ENCODE data around the gene BRAT1.

The BRAT1 gene

DNA sequence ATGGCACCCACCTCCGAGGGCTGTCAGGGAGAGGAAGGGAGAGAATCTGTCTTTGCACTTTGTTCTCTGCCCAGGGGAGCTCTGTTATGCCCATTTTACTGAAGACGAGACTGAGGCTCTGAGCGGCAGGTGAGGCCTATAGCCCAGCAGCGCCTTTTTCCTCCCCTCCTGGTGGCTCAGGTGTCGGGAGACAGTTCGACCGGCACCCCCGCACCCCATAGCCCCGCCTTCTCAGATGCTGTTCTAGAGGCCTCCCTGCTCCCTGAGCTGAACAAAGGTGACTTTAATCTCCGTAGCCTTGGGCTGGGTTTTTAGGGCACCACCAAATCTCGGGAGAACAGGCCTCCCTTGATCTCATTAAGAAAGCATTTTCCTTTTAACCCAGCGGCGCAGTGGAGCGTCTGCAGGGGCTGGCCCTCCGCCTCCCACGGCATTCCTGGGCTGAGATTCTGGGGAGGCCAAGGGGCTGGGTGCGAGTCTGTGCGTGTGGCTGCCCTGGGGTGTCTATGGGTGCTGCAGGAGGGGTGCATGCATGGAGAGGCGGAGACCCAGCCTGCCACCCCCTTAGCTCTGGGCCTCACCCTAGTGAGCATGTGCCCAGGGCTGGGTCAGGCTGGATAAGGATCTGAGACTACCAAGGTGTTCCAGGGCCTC is 32.4 kb downstream of the BRAT1 start:
- DNase-seq: no peak

DNA sequence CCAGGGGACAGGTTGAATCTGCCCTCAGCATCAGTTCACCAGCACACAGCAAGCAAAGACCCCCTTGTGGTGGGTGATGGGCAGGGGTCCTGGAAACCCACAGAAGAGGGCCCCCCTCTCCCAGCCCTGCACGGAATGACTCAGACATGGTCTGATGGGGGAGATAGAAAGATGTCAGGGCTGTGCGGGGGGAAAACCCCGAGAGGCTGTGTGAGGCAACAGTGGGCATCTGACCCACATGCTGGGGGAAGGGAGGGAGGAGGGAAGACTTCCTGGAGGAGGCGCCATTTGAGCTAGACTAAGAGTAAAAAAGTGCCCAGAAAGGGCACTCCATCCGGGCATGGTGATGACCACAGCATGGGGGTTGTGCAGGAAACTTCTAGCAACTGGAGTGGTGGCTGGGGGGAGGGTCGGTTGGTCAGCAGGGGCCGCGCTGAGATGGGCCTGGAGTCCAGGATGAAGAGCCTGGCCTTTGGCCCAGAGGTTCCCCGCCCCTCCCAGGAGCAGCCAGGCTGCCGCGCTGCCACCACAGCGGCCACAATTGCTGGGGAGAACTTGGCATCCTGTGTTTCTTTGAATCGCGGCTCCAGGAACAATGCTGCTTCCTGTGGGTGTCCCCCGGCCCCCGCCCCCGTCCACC is 33.3 kb downstream of the BRAT1 start:
- DNase-seq: peak; percentile 47 to 58

DNA sequence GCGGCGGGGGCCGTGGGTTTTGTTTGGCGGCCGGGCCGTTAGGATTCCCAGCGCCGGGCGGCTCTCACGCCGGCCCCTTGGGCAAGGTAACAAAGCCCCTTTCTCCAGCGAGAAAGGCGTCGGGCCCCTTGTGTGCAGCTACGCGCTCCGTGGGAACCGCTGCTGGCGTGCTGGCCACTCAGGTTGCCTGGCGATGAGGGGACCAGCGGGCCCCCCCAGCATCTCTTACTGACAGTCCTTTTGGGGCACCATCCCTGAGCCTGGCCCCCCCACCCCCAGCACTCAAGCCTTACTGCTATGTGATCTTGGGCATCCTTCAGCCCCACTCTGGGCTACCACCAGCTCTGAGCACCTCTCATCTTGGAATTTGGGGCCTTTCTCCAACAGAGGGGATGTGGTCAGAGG is 34.0 kb downstream of the BRAT1 start:
- DNase-seq: no peak

DNA sequence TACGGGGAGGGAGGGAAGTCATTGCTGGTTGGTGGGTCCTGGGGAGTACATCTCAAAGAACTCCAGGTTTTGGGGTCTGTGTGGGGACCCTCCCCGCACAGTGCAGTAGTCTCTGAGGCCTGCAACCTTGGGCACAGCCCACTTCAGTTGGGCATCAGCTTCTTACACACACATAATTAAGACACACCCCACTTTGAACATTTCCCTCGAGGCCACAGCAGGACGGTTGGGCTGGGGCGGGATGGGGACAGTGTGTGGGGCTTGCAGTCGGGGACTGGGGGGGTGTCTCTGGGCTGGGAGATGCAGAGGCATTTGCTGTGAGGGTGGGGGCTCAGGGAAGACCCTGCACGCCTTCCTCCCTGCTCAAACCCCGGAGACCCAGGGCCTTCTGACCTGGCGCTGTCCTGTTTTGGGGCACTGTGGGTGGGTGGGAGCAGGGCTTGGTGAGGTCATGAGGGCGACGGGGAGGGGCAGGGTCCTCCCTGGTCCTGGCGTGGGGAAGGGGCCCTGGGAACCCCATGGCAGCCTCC is 34.5 kb downstream of the BRAT1 start:
- DNase-seq: no peak

DNA sequence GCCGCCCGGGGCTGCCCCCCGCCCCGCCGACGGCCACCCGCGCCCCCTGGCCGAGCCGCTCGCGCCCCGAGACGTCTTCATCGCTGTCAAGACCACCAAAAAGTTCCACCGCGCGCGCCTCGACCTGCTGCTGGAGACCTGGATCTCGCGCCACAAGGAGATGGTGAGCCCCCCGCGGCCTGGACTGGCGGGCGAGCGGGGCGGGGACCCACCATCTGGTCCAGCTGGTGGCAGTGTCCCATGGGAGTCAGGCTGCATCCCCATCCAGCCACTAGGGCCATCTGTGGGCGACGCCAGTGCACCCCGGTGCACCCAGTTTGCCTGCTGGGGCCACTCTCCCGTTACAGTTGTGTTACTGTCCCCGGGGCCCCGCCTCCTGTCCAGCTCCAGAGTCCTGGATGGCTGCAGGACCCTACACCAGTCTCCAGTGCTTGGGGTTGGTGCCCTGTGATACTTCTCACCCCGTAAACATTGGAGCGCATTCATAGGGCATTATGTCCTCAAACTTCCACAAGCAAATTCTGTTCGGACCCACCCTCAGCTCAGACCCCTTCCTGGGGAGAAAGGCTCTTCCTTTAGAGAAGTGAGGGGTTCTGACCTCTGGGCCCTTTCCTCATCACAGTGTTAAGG is 35.1 kb downstream of the BRAT1 start:
- peak in 1 of 2 donors; percentile 20 for DNase-seq

DNA sequence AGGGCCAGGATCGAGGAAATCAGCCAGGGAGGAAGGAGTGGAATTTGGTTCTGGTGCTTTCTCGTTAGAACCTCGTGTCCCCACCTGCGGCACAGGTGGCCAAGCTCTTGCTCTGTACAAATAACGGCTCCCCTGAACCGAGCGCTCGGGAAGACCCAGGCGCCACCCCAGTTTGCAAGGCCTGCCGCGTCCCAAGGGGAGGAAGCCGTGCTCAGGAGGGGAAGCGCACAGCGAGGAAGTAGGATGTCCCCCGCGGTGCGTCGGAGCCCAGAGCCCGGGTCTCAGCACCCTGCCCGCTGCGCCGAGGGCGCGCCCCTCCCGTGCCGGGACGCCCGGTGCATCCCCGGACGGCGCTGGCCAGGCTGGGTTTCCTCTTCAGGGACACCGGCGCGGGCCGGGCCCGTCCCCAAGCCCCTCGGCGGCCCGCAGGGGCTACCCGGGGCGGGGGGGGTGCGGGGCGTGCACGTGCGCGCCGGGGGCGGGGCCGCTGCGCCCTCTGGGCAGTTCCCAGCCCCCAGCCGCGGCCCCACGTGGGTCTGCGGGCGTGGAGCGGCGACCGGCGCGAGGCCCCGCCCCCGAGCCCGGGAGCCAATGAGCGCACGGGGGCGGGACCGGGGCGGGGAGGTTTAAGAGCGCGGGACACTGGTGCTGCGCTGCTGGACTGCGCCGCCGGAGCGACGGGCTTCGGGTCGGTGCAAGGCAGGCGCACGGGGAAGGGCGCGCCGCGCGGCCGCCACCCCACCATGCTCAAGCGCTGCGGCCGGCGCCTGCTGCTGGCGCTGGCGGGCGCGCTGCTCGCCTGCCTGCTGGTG is 36.0 kb downstream of the BRAT1 start, which contains the start of gene LFNG:
Gene LFNG (plus strand): TSS at position 656 of the 812 bp plus-strand sequence. CDS start 88 bp downstream, at position 744.
- peak; percentile 58 to 81 for DNase-seq

DNA sequence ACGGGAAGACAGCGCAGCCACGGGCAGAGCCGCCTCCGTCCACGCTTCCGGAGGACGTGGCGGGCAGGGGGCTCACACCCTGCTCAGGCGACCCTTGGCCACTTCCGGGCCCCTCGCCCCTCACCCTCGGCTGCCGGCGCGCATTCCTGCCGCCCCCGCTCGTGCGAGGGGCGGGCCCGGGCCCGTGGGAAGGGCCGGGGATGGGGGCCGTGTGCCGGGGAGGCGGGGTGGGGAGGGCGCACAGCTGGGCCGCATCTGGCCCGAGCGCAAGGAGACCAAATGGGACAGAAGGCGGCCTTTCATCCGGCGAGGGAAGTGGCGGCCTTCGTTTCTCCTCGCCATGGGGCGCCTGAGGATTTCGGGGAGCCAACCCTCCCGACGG is 36.6 kb downstream of the BRAT1 start:
- DNase-seq: no peak

DNA sequence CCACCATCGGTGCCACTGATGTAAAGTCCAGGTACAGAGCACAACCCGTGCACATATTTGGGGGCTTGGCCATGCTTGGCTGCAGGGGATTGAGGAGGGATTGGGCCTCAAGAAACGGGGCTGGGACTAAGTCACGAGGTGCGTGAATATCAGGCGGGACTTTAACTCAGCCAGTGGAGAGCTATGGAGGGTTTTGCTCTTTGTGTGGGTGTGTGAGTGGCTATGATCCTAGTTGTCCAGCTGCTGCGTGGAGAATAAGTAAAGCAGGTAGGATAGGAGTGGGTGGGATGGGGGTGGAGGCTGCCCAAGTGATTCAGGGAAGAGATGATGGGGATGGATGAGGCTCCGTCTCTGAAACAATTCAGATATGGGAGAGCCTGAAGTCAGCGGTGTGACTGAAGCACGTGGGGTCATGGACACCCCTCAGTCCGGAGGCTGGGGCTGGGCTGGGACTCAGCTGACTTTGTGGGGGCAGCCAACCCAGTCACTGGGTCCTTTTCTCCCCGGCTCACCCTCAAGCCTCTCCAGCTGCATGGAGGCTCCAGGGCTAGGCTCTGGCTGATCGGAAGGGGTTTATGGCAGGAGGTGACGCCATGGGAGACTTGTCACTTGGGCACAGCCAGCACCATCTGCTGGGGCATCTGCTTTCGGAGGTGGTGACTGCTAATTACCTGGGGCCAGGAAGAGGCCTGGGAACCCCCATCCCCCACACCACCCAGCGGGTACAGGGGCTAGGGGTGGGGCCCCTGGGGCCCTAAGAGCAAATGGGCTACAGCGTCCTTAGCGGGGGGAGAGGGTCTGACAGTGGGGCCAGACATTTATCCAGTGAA is 37.4 kb downstream of the BRAT1 start:
- no peak for DNase-seq

DNA sequence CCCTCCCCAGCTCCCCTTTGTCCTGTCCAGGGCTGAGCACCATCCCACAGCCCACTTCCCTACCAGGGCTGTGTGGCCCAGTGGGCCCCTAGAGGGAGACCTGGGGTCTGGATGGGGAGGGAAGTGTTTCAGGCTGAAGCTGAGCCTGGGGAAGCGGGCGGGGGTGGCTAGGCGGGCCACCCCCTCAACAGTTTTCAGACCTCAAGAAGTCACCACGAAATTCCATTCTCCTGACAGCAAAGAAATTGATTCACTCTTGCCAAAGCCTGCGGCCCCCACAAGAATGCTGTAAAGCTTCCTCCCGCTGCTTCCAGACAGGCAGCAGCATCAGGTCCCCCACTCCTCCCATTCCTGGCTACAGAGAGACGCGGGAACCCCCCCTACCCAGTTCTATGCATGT is 38.3 kb downstream of the BRAT1 start:
- DNase-seq: no peak

DNA sequence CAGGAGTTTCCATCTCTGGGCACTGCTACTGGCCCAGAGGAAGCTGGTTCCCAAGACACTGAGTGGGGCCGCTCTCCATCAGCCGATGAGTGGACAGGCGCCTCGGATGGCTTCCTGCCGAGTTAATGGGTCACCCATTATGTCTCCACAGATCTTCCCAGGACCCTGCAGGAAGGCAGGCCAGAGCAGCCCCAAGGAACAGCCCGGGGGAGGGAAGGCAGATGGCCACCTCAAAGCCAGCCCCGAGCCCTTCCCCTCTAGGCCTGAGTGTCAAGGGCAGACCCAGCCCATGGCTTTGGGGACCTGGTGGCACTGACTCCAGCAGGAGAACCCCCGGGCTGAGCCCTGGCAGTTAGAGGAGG is 39.1 kb downstream of the BRAT1 start:
- no peak for DNase-seq

DNA sequence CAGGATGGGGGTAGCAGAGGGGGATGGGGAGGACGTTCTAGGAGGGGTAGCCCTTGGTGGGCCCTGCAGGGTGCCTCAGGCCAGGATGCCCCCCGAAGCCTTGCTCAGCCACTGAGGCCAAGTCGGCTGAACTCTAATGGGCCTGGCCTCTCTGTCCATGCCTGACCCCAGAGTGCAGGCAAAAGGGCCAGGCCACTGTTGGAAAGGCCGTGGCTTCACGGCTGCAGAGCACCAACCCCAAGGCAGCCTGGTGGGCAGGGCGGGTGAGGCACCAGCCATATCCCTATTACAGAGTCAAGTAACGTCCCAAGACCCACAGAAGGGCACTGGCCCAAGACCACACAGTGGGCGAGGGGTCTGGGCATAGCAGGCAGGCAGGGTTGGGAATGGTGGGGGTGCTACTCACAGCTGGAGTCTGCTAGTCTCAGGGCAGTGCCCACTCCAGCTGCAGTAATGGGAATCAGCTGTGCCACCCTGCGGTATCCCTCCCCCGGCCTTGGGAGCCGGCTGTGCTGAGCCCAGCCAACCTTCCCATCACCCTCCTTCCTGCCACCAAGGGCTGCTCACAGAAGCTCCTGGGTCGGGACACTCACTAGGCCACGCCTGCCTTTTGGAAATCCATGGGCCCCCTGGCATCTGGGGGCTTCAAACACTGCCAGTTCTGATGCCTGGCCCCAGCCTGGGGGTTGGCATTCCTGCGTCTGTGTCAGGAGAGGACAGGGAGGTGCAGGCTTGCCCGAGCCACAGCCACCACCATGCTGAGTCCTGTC is 39.7 kb downstream of the BRAT1 start:
- DNase-seq: no peak

DNA sequence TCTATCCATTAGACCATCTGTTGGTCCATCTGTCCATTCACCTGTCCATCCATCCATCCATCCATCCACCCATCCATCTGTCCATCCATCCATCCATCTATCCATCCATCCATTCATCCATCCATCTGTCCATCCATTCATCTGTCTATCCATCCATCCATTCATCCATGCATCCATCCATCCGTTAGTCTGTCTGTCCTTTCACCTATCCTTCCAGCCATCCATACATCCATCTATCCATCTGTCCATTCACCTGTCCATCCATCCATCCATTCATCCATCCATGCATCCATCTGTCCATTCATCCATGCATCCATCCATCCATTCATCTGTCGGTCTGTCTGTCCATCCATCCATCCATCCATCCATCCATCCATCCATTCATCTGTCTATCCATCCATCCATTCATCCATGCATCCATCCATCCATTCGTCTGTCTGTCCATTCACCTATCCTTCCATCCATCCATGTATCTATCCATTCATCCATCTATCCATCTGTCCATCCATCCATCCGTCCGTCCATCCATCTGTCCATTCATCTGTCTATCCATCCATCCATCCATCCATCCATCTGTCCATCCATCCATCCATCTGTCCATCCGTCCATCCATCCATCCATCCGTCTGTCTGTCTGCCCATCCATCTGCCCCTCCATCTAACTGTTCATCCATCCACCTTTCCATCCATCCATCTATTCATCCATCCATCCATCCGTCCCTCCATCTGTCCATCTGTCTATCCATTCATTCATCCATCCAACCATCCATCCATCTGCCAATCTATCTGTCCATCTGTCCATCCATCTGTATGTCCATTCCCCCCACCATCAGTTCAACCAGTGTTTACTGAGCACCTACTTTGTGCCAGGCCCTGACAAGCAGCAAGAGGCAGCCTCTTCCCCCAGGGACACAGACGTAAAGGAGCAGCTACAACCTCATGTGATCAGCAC is 40.6 kb downstream of the BRAT1 start:
- no peak for DNase-seq

DNA sequence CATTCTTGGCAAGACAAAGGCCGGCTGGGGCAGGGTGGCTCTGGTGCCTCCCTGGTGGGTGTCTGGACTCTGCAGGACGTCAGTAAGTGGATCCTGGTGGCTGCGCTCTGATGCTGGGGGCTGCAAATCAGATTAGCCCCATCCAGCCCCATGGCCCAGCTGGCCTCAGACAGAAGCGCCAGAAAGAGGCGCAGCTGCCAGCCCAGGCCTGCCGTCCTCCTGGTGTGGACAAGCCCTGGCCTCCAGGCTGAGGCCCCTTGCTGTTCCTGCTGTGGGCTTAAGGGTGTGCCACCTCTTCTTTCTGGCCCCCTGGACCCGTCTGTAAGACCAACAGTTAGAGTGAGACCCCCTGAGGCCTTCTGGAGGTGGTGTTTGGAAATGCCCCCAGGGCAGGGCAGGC is 41.6 kb downstream of the BRAT1 start:
- DNase-seq: no peak

DNA sequence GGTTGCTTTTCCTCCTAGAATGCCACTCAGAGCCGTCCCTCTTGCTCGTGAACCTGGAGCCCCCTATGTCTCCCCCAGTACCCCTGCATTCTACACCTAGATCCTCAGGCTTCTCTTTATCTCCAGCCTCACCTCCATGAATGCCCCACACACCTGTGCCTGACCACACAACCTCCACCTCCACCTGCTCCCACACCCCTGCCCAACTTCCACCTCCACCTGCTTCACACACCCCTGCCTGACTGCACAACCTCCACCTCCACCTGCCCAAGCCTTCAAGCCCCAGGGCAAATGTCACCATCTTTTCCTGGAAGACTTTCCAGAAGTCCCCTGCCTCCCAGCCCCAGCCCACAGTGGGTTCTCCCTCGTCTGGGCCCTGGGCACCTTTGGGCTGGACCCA is 42.6 kb downstream of the BRAT1 start:
- DNase-seq: no peak

DNA sequence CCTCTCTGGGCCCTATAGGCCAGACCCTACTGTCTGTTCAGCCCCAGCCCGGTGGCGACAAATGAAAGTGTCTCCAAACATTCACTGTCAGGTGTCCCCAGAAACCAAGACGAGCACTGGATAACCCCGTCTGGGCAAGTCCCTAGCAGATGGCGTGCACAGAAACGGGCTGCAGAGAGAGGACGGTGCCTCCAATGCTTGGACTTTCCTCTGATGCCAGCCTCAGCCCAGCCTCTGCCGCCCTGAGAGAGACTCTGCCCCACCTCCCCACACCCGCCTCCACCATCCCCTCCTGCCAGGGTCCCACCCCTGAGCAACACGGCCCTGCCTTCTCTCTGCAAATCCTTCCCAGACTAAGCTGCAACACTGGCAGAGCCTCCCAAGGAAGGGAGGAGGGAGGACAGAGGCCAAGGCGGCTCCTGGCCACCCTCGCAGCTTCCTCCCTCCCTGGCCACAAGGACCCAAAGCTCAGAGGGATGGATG is 43.1 kb downstream of the BRAT1 start:
- DNase-seq: no peak

DNA sequence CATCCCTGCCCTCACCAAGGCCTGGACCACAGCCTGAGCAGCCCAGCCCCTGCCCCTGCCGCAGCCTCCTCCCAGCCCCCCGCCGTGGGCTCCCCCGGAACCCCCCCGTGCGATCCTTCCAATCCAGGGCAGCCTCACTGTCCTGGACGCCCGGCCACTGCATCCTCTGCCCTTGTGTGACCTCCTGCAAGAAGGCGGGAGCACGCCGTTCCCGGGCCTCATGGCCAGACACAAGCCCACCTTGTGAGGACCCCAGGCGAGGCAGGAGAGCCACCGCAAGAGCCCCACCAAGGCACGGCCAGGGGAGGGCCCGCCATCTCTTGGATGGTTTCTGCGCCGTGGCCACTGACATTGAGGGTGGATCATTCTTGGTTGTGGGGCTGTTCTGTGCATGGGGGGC is 43.6 kb downstream of the BRAT1 start:
- DNase-seq: no peak

DNA sequence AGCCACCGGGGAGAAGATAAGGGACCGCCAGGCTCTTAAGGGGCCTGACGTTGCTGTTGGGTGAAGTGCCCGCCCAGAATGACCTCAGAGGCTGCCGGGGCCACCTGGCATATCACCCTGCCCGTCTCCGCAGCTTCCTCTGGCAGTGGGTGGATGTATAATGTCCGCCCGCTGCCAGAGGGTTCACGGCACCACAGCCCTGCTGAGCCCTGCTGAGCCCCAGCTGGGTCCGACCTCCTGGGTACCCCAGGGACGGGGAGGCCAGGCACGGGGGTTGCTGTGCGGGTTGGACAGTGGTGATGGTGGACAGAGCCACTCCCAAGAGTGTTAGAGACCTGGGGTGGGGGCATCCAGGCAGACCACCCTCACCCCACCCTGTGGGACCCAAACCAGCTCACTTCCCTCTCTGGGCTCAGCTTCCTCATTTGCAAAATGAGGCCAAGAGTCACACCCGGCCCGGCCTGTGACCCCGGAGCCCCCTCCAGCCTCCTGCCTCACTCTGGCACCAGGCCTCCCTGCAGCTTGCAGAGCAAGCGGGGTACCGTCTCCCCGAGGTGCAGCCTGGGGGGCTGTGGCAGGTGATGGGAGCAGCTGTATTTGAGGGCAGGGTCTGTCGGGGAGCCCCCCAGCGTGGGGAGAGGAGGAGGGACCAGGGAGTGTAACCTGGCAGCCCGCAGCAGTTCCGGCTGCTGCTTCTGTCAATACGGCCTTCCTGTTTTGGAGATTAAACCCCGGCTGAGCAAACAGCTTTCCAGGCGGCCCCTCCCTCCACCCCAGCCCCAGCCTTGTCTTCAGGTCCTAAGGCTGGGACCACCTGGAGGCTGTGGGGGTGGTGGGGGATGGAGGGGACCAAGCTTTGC is 44.2 kb downstream of the BRAT1 start:
- DNase-seq: peak; percentile 62 to 72

DNA sequence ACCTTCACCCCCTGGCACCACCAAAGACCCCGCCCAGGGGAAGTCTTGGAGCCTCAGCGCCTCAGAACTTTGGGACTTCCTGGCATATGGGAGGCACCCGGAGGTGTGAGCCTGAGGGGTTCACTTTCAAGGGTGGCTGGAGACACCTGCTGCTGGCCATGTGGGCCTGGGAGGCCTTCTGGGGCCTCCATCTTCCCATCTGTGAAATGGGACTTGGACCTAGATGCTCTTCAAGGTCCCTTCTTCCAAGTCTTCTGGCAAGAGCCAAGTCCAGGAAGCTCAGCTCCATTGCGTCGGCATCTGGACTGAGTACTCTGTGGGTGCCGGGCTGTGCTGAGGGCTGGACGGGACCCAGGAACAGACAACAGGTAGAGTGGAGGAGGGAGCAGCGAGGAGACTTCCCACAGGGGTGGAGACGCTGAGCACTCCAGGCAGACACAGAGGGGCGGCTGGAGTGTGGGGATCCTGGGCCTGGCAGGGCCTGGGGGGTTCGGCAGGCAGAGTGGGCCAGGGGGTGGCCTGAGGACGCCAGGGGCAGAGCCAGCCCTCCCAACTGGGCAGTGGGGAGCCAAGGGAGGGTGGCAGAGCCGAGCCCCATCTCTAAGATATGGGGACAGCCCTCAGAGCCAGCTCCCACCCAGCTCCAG is 45.1 kb downstream of the BRAT1 start:
- no peak for DNase-seq

Data from bone marrow (tissue), 2 donors.